GM12872 (cell line): ENCODE data around the gene ZSCAN20.

Experiments used
- TF ChIP-seq, protein P1 (sequence below): IDR thresholded peaks from 3 replicates; pipeline ENCODE4 v1.5.1; 2011; ENCODE audit warnings: low read depth, mild to moderate bottlenecking, low read length, moderate library complexity; ENCODE audit not compliant: insufficient read depth

ZSCAN20 gene

DNA sequence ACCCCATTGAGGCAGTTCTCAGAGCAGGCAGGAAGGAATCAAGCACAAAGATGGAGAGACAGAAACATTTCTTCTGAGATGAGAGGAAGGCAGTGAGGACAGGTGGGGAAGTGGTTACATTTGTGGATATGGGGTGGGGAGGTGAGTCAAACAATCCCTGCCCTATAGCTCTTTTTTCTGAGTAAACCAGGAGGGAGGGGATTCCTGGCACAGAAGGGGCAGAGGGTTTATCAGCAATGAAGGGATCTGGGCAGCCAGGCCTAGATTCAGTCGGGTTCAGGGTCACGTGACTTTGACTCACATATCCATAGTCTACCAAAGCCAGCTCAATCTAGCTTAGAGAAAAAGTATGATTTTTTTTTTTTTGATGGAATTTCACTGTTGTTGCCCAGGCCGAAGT lies 25.9 kb upstream of the ZSCAN20 start:
- TF ChIP-seq, protein P1, sequence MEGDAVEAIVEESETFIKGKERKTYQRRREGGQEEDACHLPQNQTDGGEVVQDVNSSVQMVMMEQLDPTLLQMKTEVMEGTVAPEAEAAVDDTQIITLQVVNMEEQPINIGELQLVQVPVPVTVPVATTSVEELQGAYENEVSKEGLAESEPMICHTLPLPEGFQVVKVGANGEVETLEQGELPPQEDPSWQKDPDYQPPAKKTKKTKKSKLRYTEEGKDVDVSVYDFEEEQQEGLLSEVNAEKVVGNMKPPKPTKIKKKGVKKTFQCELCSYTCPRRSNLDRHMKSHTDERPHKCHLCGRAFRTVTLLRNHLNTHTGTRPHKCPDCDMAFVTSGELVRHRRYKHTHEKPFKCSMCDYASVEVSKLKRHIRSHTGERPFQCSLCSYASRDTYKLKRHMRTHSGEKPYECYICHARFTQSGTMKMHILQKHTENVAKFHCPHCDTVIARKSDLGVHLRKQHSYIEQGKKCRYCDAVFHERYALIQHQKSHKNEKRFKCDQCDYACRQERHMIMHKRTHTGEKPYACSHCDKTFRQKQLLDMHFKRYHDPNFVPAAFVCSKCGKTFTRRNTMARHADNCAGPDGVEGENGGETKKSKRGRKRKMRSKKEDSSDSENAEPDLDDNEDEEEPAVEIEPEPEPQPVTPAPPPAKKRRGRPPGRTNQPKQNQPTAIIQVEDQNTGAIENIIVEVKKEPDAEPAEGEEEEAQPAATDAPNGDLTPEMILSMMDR = no peak

DNA sequence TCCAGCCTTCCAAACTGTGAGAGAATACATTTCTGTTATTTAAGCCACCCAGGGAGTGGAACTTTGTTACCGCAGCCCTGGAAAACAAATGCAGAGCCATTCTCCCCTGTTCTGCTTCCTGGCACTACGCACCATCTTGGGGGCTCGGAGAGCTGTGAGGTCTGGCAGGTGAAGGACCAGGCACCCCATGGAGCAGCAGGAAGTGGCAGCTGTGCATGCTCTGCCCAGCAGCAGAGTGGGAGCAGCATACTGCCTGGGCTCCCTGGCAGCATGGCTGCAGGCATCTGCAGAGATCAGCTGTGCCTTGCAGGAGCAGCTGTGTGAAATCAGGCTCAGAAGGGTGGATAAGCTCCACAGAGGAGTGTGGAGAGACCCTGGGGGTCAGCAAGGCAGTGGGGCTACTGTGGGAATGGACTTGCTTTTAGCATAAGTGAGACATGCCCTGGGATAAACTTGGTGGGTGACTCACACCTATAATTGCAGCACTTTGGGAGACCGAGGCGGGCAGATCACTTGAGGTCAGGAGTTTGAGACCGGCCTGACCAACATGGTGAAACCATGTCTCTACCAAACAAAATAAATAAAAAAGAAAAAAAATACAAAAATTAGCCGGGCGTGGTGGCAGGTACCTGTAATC lies 17.7 kb upstream of the ZSCAN20 start:
- TF ChIP-seq, protein P1 = no peak

DNA sequence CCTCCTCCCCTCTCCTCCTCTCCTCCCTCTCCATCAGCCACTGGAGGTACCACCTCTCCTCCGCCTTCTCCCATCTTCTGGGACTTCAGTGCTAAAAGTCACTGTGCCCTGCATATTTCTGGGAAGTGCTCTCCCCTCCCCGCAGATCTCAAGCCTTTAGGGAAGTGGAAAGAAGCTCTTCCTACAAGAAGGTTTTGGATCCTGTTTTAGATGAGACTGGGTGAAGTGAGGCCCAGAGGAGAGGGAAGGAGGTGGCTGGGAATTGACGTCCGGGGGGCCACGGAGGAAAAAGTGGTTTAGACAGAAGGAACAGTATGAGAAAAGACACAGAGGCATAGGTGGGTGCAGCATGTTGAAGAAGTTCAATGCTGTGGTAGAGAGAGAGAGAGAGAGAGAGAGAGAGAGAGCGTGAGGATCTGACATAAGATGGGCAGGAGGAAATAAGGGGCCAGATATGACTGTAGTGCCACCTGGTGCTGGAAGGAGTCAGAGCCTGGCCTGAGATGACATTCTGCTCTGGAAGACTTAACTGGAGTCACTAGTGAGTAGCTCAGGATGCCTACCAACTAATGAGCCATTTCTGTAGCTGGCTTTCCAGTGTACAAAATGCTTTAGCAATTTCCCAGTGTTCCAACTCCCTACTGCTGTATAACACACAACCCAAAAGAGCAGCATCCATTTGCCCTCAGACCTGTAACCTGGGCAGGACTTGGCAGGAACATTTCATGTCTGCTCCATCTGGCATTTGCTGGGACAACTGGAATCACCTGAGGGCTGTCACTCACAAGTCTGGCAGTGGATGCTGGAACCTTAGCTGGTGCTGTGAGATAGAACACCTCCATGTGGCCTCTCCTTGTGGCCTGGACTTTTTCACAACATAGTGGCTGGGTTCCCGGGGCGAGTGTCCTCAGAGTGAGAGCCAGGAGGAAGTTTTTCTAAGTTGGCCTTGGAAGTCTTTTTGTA lies 16.6 kb upstream of the ZSCAN20 start:
- TF ChIP-seq, protein P1 = peak; percentile 81

- TF ChIP-seq, protein P1 = no peak
Observed at GRCh38 chr1:33456502-33456886, 16.0 kb upstream of the ZSCAN20 start.

DNA sequence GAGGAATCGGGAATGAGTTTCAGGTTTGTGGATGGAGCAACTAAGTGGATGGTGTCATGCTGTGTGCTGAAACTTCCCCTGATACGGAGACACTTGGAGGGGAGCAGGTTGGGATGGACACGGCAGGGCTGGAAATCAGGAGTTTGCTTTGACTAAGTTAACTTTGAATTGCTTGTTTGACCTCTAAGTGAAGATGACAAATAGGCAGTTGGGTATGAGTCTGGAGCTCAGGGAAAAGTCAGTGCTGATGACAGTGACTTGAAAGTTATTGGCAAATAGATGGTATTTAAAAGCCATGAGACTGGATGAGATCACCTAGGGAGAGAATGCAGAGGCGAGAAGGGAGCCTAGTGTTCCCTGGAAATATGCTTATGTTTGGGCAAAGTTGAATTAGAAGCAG lies 12.8 kb upstream of the ZSCAN20 start:
- TF ChIP-seq, protein P1 = no peak

DNA sequence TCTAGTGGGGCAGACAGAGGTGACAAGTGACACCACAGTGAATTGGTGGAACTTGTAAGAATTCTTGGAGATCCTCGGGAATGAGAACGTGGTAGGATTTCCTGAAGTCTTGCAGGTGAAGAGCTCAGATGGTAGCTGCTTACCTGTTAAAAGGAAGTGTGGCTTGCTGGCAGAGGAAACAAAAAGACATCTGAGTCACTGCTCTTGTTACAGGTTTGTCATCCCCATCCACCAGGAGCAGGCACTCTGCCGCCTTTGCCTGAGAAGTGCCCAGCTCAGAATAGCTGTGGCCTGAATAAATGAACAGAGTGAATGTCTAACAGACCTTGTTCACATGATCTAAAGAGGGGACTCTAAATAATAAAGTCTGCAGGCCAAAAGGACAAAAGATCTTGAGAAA lies 12.3 kb upstream of the ZSCAN20 start:
- TF ChIP-seq, protein P1 = no peak

GRCh38 chr1:33460947-33461629 lies 11.4 kb upstream of the ZSCAN20 start:
- TF ChIP-seq, protein P1 = no peak
